Measurements from ENCODE around the gene UBAP2L. TPM values are rescaled to one million over a fixed set of nuclear protein-coding genes. Genes with fewer than 3 reads are reported as not detected.

Gene UBAP2L
- total and polyA plus RNA-seq, 9 of the 15 experiments (the other 6 are each of a cell fraction or from before 2014, with no cell fraction given): 75.0 to 245 (median 119) TPM

- no peak for TF ChIP-seq CHD7 (IDR thresholded peaks at IDR 0.05; ENCODE audit: low read depth, low read length)
- TF ChIP-seq TRIM28 (IDR thresholded peaks at IDR 0.05): peak; percentile 100
- no peak for TF ChIP-seq CBFA2T2 (conservative IDR thresholded peaks at IDR 0.05)
- TF ChIP-seq MYNN (IDR thresholded peaks at IDR 0.05): no peak
- TF ChIP-seq MYNN (CRISPR knock-in tag; IDR thresholded peaks at IDR 0.05): no peak
- no peak for TF ChIP-seq PRMT5 (CRISPR knock-in tag; IDR thresholded peaks at IDR 0.05)
- no peak for TF ChIP-seq ZNF140 (CRISPR knock-in tag; IDR thresholded peaks at IDR 0.05)
- TF ChIP-seq XRCC4 (IDR thresholded peaks at IDR 0.05; ENCODE audit: extremely low read depth, insufficient read depth, insufficient read length): no peak
- TF ChIP-seq STAT5A (IDR thresholded peaks at IDR 0.05; ENCODE audit: borderline replicate concordance, low read length): no peak
- TF ChIP-seq THAP7 (CRISPR knock-in tag; IDR thresholded peaks at IDR 0.05): no peak
- TF ChIP-seq GATA2 (CRISPR knock-in tag; IDR thresholded peaks at IDR 0.05): no peak
- no peak for TF ChIP-seq POLR3A (IDR thresholded peaks at IDR 0.05; ENCODE audit: borderline replicate concordance, extremely low read depth, insufficient read depth, insufficient read length)
- TF ChIP-seq TEAD4 (IDR thresholded peaks at IDR 0.05; ENCODE audit: low read length): 0 out of 2 replicates have a peak, but pooled peaks have one; percentile 29
- TF ChIP-seq TEAD4 (CRISPR knock-in tag; IDR thresholded peaks at IDR 0.05; ENCODE audit: borderline replicate concordance): no peak
- peak in 1 of 2 experiments; percentile 96; a peak in 2 of 4 replicates for TF ChIP-seq HDAC1 (IDR thresholded peaks at IDR 0.05)
- peak; percentile 31; the same call in 1 of the 2 replicates for TF ChIP-seq ZNF507 (tag; conservative IDR thresholded peaks at IDR 0.05)
- peak; percentile 57; the same call in 1 of the 2 replicates for TF ChIP-seq ZEB2 (IDR thresholded peaks at IDR 0.05)
- no peak for TF ChIP-seq NEUROD1 (IDR thresholded peaks at IDR 0.05; ENCODE audit: borderline replicate concordance, low read depth, low read length, partially characterized antibody)
Observed at GRCh38 chr1:154295408-154296235, 74.9 kb downstream of the UBAP2L start (continued).
